Spleen (tissue), 11 donors: Measurements from ENCODE around the gene CACNB2. TPM values are rescaled to one million over a fixed set of nuclear protein-coding genes. Genes with fewer than 3 reads are reported as not detected.

Experiments
- DNase-seq: peaks from one replicate; pipeline ENCODE4 v3.0.0-alpha.2; 2020
- H3K27ac ChIP-seq, 8 donors: fragments of 200-600 bp; sonication (generic) in 7 of 8; 1 replicate in 4 of 8; 2 replicates in 4 of 8; pipeline versions ENCODE4 v1.5.0 to v1.8.0; 2016 to 2021; ENCODE audit warnings: inconsistent platforms in 4 of 8, mild to moderate bottlenecking in 4 of 8, moderate library complexity in 1 of 8
- H3K27me3 ChIP-seq, 7 donors: fragments of 200-600 bp; sonication (generic) in 6 of 7; replicated peaks in 1 of 7; 1 replicate in 4 of 7; 2 replicates in 3 of 7; pipeline versions ENCODE4 v1.5.0 to v1.8.0; 2016 to 2021; ENCODE audit warnings: inconsistent platforms in 3 of 7, mild to moderate bottlenecking in 1 of 7
- H3K36me3 ChIP-seq, 6 donors: fragments of 200-600 bp; sonication (generic) in 5 of 6; 1 replicate in 4 of 6; 2 replicates in 2 of 6; pipeline versions ENCODE4 v1.5.0 to v1.8.0; 2016 to 2021; ENCODE audit warnings: inconsistent platforms in 2 of 6
- H3K4me1 ChIP-seq, 6 donors: fragments of 200-600 bp; sonication (generic) in 5 of 6; 1 replicate in 3 of 6; 2 replicates in 3 of 6; pipeline versions ENCODE4 v1.5.0 to v1.8.0; 2016 to 2021; ENCODE audit warnings: inconsistent platforms in 3 of 6
- H3K4me3 ChIP-seq, 8 donors: fragments of 200-600 bp; sonication (generic) in 7 of 8; 1 replicate in 4 of 8; 2 replicates in 4 of 8; pipeline versions ENCODE4 v1.5.0 to v1.8.0; 2016 to 2021; ENCODE audit warnings: inconsistent platforms in 4 of 8, mild to moderate bottlenecking in 4 of 8, moderate library complexity in 2 of 8
- H3K9me3 ChIP-seq, 8 donors: fragments of 200-600 bp; sonication (generic) in 7 of 8; 1 replicate in 4 of 8; 2 replicates in 4 of 8; pipeline versions ENCODE4 v1.5.0 to v1.8.0; 2016 to 2021; ENCODE audit warnings: inconsistent platforms in 4 of 8
- POLR2A ChIP-seq, 3 donors: fragments of 450-650 bp; IDR thresholded peaks; one replicate each; pipeline ENCODE4 v1.5.1; 2017; ENCODE audit warnings: antibody characterized with exemption in 3 of 3, mild to moderate bottlenecking in 1 of 3
- POLR2AphosphoS5 ChIP-seq, 3 donors: sonication (generic); formaldehyde crosslinking; IDR thresholded peaks; one replicate each; pipeline ENCODE4 v1.5.1; 2017; ENCODE audit warnings: antibody characterized with exemption in 3 of 3
- whole genome bisulfite sequencing, 5 donors: extraction: QIAGEN DNeasy Blood & Tissue Kit in 3 of 5; methylation state at CpG; one replicate each; pipeline versions ENCODE4 v1.1.5 to v1.1.7; 2013 to 2018; 5-methylcytosine and 5-hydroxymethylcytosine counted together
- intact Hi-C: fragments of 100-400 bp; cut with DNase I; formaldehyde crosslinking; loops from one replicate; pipeline ENCODE4 v1.15.0; 2023; ENCODE audit warnings: low total_unique reads
- polyA plus RNA-seq, 3 donors: library from polyadenylated mRNA; stranded (reverse); fragments of 200-250 nt; gene quantifications; one replicate each; pipeline ENCODE4 v1.2.1, GENCODE V29; 2013
- total RNA-seq, 7 donors: library from RNA; depleted of rRNA in 3 of 7; stranded (reverse); fragments of >200 nt in 3 of 7; fragmentation: NEBNext Ultra II Directional in 4 of 7; extraction: Animal tissue kit (Norgen Biotek cat#: 25700) in 4 of 7; gene quantifications; one replicate each; pipeline versions ENCODE4 v1.1.0 to v1.2.1, GENCODE V29; 2016 to 2021
- TF ChIP-seq, protein P1 (sequence below), 11 experiments: fragments of 200-600 bp in 7 of 11; fragments of 450-650 bp in 4 of 11; sonication (generic) in 4 of 11; IDR thresholded peaks in 8 of 11; conservative IDR thresholded peaks in 3 of 11; 1 replicate in 7 of 11; 2 replicates in 4 of 11; pipeline versions ENCODE4 v1.4.0 to v1.8.0; 2016 to 2021; ENCODE audit warnings: antibody characterized with exemption in 11 of 11, inconsistent platforms in 4 of 11, mild to moderate bottlenecking in 1 of 11
- donor health status: healthy with polysubstance abuse.
- donor health status: DM: no; HTN: no; CAD: no; lungs with moderate emphysema.
- donor health status: DM: no; HTN: no; CAD: no.
- donor health status: Bipolar disorder and iron deficiency.
- donor health status: healthy.
- donor health status: DM: no; HTN: no; CAD: no.
- donor health status: DM: yes; HTN: yes; CAD: no.

Gene CACNB2
- total and polyA plus RNA-seq, 10 donors: 0.17 to 0.79 (median 0.44) TPM; not detected in 1

DNA sequence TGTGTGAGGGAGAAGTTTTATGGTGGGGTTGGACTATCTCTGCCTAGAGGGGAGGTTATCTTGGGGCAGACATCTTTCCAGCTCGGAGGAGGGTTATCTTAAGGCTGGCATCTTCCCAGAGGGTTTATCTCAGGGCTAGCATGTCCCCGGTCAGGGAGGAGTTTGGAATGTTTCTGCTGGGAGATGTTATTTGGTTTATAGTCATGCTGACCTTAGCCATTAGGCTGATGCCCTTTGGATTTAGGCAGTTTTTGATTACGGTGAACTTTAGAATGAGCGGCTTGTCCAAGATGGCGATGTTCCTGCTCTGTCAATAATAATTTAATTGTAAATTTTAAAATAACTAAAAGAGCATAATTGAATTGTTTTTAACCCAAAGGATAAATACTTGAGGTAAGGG, 236.4 kb downstream of the CACNB2 start:
- 64 to 87% (median 78%) methylated on average over 5 of the region's 5 CpGs for WGBS, 5 donors
- intact Hi-C loops: no loop called here
- Histone ChIP-seq H3K27me3 (no peaks in the 10 kb centered on the region), H3K36me3 (no peaks in the 10 kb centered on the region), H3K4me1 (no peaks in the 10 kb centered on the region), H3K4me3 (no peak overlapping the region), H3K9me3 (peaks cover 0 to 8% (median 0%) of the 10 kb centered on the region in 8 donors), H3K27ac (no peak overlapping the region)
- no peak for DNase-seq
- TF ChIP-seq, protein P1, sequence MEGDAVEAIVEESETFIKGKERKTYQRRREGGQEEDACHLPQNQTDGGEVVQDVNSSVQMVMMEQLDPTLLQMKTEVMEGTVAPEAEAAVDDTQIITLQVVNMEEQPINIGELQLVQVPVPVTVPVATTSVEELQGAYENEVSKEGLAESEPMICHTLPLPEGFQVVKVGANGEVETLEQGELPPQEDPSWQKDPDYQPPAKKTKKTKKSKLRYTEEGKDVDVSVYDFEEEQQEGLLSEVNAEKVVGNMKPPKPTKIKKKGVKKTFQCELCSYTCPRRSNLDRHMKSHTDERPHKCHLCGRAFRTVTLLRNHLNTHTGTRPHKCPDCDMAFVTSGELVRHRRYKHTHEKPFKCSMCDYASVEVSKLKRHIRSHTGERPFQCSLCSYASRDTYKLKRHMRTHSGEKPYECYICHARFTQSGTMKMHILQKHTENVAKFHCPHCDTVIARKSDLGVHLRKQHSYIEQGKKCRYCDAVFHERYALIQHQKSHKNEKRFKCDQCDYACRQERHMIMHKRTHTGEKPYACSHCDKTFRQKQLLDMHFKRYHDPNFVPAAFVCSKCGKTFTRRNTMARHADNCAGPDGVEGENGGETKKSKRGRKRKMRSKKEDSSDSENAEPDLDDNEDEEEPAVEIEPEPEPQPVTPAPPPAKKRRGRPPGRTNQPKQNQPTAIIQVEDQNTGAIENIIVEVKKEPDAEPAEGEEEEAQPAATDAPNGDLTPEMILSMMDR (IDR thresholded peaks at IDR 0.05 in 8 of 11, conservative IDR thresholded peaks at IDR 0.05 in 3 of 11): no peak
- TF ChIP-seq POLR2A (IDR thresholded peaks at IDR 0.05) (no peak), POLR2AphosphoS5 (IDR thresholded peaks at IDR 0.05) (no peak)

GRCh38 chr10:18377898-18378297, 237.7 kb downstream of the CACNB2 start:
- H3K27ac ChIP-seq: no peak overlapping the region
- TF ChIP-seq POLR2A (IDR thresholded peaks at IDR 0.05) (no peak), POLR2AphosphoS5 (IDR thresholded peaks at IDR 0.05) (no peak)
- TF ChIP-seq, protein P1 (IDR thresholded peaks at IDR 0.05 in 8 of 11, conservative IDR thresholded peaks at IDR 0.05 in 3 of 11): no peak
- H3K4me3 ChIP-seq: no peak overlapping the region
- H3K36me3 ChIP-seq: no peaks in the 10 kb centered on the region
- H3K27me3 ChIP-seq: no peaks in the 10 kb centered on the region
- peaks cover 0 to 8% (median 0%) of the 10 kb centered on the region in 8 donors for H3K9me3 ChIP-seq
- intact Hi-C loops: no loop called here
- 58 to 82% (median 67%) methylated on average over 2 of the region's 2 CpGs for WGBS, 5 donors
- no peaks in the 10 kb centered on the region for H3K4me1 ChIP-seq
- no peak for DNase-seq

DNA sequence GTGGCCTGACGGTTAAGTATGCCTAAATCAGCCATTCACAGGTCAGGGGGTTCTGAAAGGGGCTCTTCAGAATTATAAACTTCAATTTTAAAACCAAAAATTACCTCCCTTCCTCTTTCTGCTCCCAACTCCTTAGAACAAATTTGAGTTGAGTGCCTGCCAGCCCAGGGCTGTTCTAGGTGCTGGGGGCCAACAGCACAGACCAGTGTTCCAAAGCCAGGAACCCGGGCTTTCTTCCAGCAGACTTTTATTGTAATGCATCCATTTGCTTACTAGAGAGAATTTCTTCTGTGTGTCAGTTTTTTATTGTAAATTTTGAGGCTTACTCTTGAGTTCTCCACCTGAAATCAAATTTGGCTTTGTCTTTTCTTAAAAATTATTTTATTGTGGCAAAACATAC, 238.5 kb downstream of the CACNB2 start:
- Histone ChIP-seq H3K27me3 (no peaks in the 10 kb centered on the region), H3K36me3 (no peaks in the 10 kb centered on the region), H3K4me3 (no peak overlapping the region), H3K9me3 (peaks cover 0 to 8% (median 0%) of the 10 kb centered on the region in 8 donors), H3K27ac (no peak overlapping the region), H3K4me1 (no peaks in the 10 kb centered on the region)
- DNase-seq: no peak
- TF ChIP-seq, protein P1 (IDR thresholded peaks at IDR 0.05 in 8 of 11, conservative IDR thresholded peaks at IDR 0.05 in 3 of 11): no peak
- TF ChIP-seq POLR2A (IDR thresholded peaks at IDR 0.05) (no peak), POLR2AphosphoS5 (IDR thresholded peaks at IDR 0.05) (no peak)
- intact Hi-C loops: no loop called here
- WGBS, 5 donors: 78 to 92% (median 83%) methylated on average over 2 of the region's 2 CpGs

DNA sequence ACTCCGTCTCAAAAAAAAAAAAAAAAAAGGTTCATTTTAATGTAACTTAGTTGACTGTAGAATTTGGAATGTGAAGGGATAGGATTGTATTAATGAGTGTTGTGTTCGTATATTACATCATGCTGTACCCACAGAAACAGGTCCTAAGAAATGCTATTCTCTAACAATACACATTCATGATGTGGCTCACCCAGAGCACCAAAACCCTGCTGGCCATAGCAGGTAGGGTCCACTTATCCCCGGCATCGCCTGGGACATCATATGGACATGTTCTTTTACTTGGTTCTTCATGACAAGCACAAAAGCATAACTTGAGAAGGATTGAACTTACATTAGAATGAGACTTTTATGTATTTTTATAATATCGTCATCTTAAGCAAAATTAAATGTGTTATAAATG, 241.5 kb downstream of the CACNB2 start:
- TF ChIP-seq POLR2AphosphoS5 (IDR thresholded peaks at IDR 0.05) (no peak), POLR2A (IDR thresholded peaks at IDR 0.05) (no peak)
- TF ChIP-seq, protein P1 (IDR thresholded peaks at IDR 0.05 in 8 of 11, conservative IDR thresholded peaks at IDR 0.05 in 3 of 11): no peak
- 87 to 99% (median 91%) methylated on average over 5 of the region's 5 CpGs for WGBS, 5 donors
- H3K27me3 ChIP-seq: no peaks in the 10 kb centered on the region

More for the DNA sequence above, 241.5 kb downstream of the CACNB2 start:
- H3K4me1 ChIP-seq: no peaks in the 10 kb centered on the region
- no peak overlapping the region for H3K27ac ChIP-seq
- H3K4me3 ChIP-seq: no peak overlapping the region
- intact Hi-C loops: no loop called here
- no peaks in the 10 kb centered on the region for H3K9me3 ChIP-seq
- no peak for DNase-seq
- H3K36me3 ChIP-seq: no peaks in the 10 kb centered on the region
